Measurements from ENCODE around the gene GLRX5.

The GLRX5 gene

DNA sequence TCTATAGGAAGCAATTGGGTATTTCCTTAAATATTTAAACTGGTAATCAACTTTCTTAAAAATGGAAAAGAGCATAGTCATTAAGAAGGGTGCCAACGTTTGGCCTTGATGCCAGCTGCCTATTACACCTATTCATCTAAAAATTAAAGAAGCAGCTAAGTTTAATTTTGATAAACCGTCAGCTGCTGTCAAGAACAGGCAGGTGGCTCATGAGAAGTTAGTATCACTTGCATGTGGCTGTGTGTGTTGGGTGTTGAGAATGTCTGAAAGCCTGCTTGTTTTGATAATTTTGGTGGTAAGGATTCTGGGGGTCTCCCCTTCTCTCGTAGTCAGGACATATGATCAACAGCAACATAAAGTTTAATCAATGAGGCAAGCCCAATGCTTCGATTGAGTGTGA lies 6.5 kb downstream of the GLRX5 start:
- TF ChIP-seq, protein P1, sequence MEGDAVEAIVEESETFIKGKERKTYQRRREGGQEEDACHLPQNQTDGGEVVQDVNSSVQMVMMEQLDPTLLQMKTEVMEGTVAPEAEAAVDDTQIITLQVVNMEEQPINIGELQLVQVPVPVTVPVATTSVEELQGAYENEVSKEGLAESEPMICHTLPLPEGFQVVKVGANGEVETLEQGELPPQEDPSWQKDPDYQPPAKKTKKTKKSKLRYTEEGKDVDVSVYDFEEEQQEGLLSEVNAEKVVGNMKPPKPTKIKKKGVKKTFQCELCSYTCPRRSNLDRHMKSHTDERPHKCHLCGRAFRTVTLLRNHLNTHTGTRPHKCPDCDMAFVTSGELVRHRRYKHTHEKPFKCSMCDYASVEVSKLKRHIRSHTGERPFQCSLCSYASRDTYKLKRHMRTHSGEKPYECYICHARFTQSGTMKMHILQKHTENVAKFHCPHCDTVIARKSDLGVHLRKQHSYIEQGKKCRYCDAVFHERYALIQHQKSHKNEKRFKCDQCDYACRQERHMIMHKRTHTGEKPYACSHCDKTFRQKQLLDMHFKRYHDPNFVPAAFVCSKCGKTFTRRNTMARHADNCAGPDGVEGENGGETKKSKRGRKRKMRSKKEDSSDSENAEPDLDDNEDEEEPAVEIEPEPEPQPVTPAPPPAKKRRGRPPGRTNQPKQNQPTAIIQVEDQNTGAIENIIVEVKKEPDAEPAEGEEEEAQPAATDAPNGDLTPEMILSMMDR (IDR thresholded peaks at IDR 0.05; ENCODE audit: poor library complexity, severe bottlenecking) = no peak
- H3K4me3 ChIP-seq (ENCODE audit: severe bottlenecking) = no peak overlapping the region
- ATAC-seq (ENCODE audit: low read depth) = no peak

DNA sequence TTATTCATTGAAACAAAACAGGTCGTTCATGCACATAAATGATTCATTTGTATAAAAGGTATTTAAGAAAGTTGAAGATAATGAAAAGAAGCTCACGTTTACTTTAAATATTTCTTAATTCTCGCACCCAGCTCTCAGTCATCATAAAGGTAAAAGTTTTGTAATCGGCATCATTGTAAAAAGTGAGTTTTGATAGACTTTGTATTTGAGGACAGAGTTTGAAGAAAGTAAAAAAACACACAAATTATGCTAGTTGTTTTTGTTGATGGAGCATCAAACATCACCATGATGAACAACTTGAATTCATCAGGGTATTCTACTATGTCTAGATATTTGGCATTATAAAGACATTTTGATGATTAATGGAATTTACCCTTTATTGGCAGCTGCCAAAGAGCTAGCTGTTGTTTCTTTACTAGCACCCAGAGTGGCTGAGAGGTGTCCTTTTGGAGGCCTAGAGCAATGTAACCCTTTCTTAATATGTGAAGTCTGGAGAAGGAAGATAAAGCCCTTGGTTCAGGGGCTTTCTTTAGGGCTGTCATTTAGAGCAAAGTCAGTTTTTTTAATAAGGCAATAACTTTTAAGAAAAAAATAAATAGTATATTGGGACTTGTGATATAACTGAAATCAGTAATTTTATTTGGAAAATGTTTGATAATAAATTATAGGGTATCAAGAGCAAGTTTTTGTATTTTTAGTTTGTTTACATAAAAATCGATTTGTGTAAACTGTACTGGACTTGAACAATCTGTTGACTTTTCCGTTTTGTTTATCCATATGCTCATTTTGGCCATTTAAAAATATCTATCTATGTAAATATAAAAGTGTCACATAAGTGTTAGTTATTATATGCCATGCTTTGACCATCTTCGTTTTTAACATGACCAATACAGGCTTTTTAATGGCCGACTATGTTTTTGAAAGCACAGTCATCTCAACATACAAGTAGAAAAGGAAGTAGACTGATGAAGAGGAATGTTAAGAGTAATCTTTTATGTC lies 7.4 kb downstream of the GLRX5 start:
- Histone ChIP-seq H3K27ac (ENCODE audit: poor library complexity, severe bottlenecking) (no peak overlapping the region), H3K9me3 (ENCODE audit: severe bottlenecking) (no peaks in the 10 kb centered on the region), H3K4me3 (ENCODE audit: severe bottlenecking) (no peak overlapping the region), H3K36me3 (ENCODE audit: low read depth) (peaks cover 17% of the 10 kb centered on the region), H3K4me1 (ENCODE audit: insufficient read depth, poor library complexity, severe bottlenecking) (peaks cover 14% of the 10 kb centered on the region), H3K27me3 (ENCODE audit: insufficient read depth, poor library complexity, severe bottlenecking) (no peaks in the 10 kb centered on the region)
- ATAC-seq (ENCODE audit: low read depth) (no peak), DNase-seq (ENCODE audit: low spot score) (no peak)
- TF ChIP-seq, protein P1 (IDR thresholded peaks at IDR 0.05; ENCODE audit: poor library complexity, severe bottlenecking) = no peak

More for the DNA sequence above, 6.5 kb downstream of the GLRX5 start:
- Histone ChIP-seq H3K9me3 (ENCODE audit: severe bottlenecking) (no peaks in the 10 kb centered on the region), H3K4me1 (ENCODE audit: insufficient read depth, poor library complexity, severe bottlenecking) (peaks cover 16% of the 10 kb centered on the region), H3K27ac (ENCODE audit: poor library complexity, severe bottlenecking) (no peak overlapping the region), H3K36me3 (ENCODE audit: low read depth) (peaks cover 17% of the 10 kb centered on the region), H3K27me3 (ENCODE audit: insufficient read depth, poor library complexity, severe bottlenecking) (no peaks in the 10 kb centered on the region)
- DNase-seq (ENCODE audit: low spot score) = no peak

DNA sequence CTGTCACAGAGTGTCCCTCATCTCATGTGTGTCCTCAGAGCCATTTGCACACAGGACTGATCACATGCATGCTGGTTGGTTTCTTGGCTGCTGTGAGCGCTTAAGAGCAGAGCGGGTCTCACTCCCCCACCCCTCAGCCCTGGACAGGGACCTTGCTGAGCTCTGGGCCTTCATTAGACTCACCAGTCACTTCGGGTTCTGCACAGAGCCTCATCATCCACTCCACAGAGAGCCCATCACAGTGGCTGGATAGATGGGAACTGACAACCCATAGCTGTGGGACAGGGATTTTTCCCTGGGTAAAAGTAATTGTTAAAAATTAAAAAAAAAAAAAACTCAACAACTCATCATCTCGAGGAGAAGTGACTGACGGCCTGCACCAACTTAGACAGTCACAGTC lies 8.2 kb downstream of the GLRX5 start:
- H3K4me3 ChIP-seq (ENCODE audit: severe bottlenecking) = no peak overlapping the region
- H3K27me3 ChIP-seq (ENCODE audit: insufficient read depth, poor library complexity, severe bottlenecking) = no peaks in the 10 kb centered on the region
- H3K9me3 ChIP-seq (ENCODE audit: severe bottlenecking) = no peaks in the 10 kb centered on the region
- DNase-seq (ENCODE audit: low spot score) = no peak
- no peak for ATAC-seq (ENCODE audit: low read depth)
- H3K4me1 ChIP-seq (ENCODE audit: insufficient read depth, poor library complexity, severe bottlenecking) = peaks cover 22% of the 10 kb centered on the region
- H3K36me3 ChIP-seq (ENCODE audit: low read depth) = peaks cover 17% of the 10 kb centered on the region
- TF ChIP-seq, protein P1 (IDR thresholded peaks at IDR 0.05; ENCODE audit: poor library complexity, severe bottlenecking) = no peak
- no peak overlapping the region for H3K27ac ChIP-seq (ENCODE audit: poor library complexity, severe bottlenecking)

DNA sequence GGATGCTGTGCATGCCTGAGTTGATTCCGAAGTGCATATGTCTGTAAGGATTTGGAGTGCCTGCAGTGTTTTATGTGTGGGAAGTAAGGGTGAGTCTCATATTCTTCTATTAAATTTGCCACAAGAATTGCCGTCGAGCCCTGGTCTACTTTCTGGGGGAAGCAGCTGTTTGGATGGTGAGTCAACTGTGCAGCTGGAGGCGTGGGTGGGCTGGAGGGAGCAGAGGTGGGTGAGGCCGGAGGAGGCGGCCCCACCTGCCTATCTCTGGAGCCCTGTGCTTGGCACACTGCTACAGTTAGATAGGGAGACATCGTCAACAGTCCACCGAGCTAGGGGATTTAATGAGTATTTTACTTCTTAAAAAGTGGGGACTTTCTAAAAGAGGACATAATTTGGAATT lies 9.7 kb downstream of the GLRX5 start:
- H3K4me1 ChIP-seq (ENCODE audit: insufficient read depth, poor library complexity, severe bottlenecking) = peaks cover 26% of the 10 kb centered on the region
- TF ChIP-seq, protein P1 (IDR thresholded peaks at IDR 0.05; ENCODE audit: poor library complexity, severe bottlenecking) = no peak
- no peak for ATAC-seq (ENCODE audit: low read depth)

More for the DNA sequence above, 9.7 kb downstream of the GLRX5 start:
- Histone ChIP-seq H3K9me3 (ENCODE audit: severe bottlenecking) (no peaks in the 10 kb centered on the region), H3K27me3 (ENCODE audit: insufficient read depth, poor library complexity, severe bottlenecking) (no peaks in the 10 kb centered on the region), H3K4me3 (ENCODE audit: severe bottlenecking) (no peak overlapping the region), H3K27ac (ENCODE audit: poor library complexity, severe bottlenecking) (no peak overlapping the region), H3K36me3 (ENCODE audit: low read depth) (peaks cover 17% of the 10 kb centered on the region)
- no peak for DNase-seq (ENCODE audit: low spot score)

All from RWPE2 (cell line).